Ishikawa (cell line): ENCODE measurements around the gene CAMTA1.

Experiments used
- CEBPB ChIP-seq: IDR thresholded peaks from 2 replicates; pipeline ENCODE4 v1.6.1; 2012
- CREB1 ChIP-seq: IDR thresholded peaks from 2 replicates; pipeline ENCODE4 v1.6.1; 2012; ENCODE audit warnings: low read depth
- EGR1 ChIP-seq: IDR thresholded peaks from 2 replicates; pipeline ENCODE4 v1.6.1; 2012
- EP300 ChIP-seq: IDR thresholded peaks from 2 replicates; pipeline ENCODE4 v1.6.1; 2012; ENCODE audit warnings: borderline replicate concordance
- FOXM1 ChIP-seq: IDR thresholded peaks from 2 replicates; pipeline ENCODE4 v1.6.1; 2012; ENCODE audit warnings: low read depth, borderline replicate concordance
- NFIC ChIP-seq: IDR thresholded peaks from 2 replicates; pipeline ENCODE4 v1.6.1; 2012
- RAD21 ChIP-seq: IDR thresholded peaks from 2 replicates; pipeline ENCODE4 v1.6.1; 2012; ENCODE audit warnings: low read depth
- TAF1 ChIP-seq: IDR thresholded peaks from 2 replicates; pipeline ENCODE4 v1.6.1; 2012; ENCODE audit warnings: low read depth, mild to moderate bottlenecking
- TCF12 ChIP-seq: IDR thresholded peaks from 2 replicates; pipeline ENCODE4 v1.6.1; 2012; ENCODE audit warnings: low read depth
- TEAD4 ChIP-seq: IDR thresholded peaks from 2 replicates; pipeline ENCODE4 v1.6.1; 2012
- YY1 ChIP-seq: IDR thresholded peaks from 2 replicates; pipeline ENCODE4 v1.6.1; 2012; ENCODE audit warnings: low read depth
- ZBTB7A ChIP-seq: IDR thresholded peaks from 2 replicates; pipeline ENCODE4 v1.6.1; 2012; ENCODE audit warnings: low read depth
- TF ChIP-seq, protein P1 (sequence below): IDR thresholded peaks from 2 replicates; pipeline ENCODE4 v1.6.1; 2012; ENCODE audit warnings: low read depth, mild to moderate bottlenecking
- TF ChIP-seq, protein P2 (sequence below): IDR thresholded peaks from 2 replicates; pipeline ENCODE4 v1.6.1; 2012
- TF ChIP-seq, protein P3 (sequence below): IDR thresholded peaks from 2 replicates; pipeline ENCODE4 v1.6.1; 2012

Gene CAMTA1

DNA sequence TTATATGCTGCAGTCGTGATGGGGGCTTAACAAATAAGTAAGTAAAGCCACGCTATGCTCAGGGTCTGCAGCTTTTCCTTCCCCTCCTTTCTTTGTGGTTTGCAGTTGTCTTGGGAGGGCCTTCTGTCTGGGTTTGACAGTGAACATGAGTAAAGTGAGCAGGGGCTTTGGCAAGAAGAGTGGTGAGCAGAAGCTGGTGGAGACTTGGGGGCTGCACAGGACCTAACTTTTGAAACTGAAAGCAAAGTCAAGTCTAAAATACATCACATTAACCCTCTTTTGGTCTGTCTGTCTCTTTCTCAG lies 617.2 kb downstream of the CAMTA1 start:
- TF ChIP-seq, protein P1, sequence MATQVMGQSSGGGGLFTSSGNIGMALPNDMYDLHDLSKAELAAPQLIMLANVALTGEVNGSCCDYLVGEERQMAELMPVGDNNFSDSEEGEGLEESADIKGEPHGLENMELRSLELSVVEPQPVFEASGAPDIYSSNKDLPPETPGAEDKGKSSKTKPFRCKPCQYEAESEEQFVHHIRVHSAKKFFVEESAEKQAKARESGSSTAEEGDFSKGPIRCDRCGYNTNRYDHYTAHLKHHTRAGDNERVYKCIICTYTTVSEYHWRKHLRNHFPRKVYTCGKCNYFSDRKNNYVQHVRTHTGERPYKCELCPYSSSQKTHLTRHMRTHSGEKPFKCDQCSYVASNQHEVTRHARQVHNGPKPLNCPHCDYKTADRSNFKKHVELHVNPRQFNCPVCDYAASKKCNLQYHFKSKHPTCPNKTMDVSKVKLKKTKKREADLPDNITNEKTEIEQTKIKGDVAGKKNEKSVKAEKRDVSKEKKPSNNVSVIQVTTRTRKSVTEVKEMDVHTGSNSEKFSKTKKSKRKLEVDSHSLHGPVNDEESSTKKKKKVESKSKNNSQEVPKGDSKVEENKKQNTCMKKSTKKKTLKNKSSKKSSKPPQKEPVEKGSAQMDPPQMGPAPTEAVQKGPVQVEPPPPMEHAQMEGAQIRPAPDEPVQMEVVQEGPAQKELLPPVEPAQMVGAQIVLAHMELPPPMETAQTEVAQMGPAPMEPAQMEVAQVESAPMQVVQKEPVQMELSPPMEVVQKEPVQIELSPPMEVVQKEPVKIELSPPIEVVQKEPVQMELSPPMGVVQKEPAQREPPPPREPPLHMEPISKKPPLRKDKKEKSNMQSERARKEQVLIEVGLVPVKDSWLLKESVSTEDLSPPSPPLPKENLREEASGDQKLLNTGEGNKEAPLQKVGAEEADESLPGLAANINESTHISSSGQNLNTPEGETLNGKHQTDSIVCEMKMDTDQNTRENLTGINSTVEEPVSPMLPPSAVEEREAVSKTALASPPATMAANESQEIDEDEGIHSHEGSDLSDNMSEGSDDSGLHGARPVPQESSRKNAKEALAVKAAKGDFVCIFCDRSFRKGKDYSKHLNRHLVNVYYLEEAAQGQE = no peak
- TF ChIP-seq CREB1 = no peak

DNA sequence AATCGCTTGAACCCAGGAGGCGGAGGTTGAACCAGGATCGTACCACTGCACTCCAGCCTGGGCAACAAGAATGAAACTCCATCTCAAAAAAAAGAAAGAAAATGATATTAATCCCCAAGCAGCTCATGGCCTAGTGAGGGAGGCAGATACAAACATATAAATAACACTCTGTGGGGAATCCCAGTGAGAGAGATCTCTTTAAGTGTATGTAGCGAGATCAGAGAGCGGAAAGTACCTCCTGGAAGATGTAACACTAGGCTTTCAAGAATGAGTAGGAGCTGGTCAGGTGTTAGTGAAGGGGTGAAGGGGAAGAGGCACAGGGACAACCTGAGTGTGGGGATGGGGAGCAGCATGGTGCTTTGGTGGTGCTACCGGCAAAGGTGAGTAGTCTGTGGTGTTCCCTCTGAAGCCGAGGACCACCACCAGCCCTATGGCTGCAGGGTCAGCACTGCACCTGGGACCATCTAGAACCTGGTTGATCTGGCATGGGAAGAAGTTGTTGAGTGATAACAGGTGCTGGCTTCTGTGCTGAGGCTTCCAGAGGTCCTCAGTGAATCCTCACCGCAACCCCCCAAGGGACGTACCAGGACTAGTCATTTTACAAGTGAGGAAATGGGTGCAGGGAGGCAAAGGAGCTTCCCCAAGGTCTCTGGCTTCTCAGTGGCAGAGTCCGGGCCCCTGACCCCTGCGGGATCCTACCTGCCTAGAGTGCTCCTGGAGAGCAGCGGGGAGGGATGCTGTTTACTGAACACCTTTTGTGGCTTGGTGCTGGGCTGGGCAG lies 618.2 kb downstream of the CAMTA1 start:
- TF ChIP-seq, protein P2, sequence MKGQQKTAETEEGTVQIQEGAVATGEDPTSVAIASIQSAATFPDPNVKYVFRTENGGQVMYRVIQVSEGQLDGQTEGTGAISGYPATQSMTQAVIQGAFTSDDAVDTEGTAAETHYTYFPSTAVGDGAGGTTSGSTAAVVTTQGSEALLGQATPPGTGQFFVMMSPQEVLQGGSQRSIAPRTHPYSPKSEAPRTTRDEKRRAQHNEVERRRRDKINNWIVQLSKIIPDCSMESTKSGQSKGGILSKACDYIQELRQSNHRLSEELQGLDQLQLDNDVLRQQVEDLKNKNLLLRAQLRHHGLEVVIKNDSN = no peak
- TF ChIP-seq TCF12 (no peak), TEAD4 (no peak), ZBTB7A (no peak), CREB1 (no peak), EP300 (no peak), EGR1 (no peak), RAD21 (no peak)
- TF ChIP-seq, protein P3, sequence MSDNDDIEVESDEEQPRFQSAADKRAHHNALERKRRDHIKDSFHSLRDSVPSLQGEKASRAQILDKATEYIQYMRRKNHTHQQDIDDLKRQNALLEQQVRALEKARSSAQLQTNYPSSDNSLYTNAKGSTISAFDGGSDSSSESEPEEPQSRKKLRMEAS = no peak

DNA sequence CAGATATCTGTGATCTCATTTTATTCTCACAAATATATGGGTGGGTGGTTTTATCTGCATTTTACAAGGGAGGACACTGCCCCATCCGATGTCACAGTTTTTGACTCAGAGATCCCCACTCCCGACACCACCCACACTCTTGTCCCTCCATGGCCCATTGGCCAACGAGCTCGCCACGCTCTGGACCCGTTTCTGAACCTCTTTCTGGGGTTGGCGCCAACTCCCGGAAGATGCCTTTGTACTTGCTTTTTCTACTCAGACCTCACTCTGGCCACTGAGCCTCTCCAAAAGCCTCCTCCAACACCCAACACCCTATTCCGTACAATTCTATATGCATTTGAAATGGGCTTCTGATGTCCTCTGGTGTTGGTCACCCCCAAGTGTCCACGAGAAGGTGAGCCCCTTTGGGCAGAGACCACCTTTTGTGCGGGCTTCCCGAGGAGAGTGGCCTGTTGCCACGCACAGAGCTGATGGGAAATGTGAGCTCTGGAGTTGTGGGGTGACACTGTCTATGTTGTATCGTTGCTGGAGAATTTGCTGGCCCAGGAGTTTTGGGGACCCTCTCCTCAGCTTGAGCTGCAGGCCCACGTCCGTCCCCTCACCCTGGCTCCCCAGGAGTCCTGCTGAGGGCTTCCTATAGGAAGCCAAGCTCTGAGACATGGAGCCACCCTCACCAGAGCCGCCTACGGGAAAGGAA lies 618.9 kb downstream of the CAMTA1 start:
- no peak for TF ChIP-seq TEAD4
- TF ChIP-seq CREB1 = no peak
- no peak for TF ChIP-seq YY1

DNA sequence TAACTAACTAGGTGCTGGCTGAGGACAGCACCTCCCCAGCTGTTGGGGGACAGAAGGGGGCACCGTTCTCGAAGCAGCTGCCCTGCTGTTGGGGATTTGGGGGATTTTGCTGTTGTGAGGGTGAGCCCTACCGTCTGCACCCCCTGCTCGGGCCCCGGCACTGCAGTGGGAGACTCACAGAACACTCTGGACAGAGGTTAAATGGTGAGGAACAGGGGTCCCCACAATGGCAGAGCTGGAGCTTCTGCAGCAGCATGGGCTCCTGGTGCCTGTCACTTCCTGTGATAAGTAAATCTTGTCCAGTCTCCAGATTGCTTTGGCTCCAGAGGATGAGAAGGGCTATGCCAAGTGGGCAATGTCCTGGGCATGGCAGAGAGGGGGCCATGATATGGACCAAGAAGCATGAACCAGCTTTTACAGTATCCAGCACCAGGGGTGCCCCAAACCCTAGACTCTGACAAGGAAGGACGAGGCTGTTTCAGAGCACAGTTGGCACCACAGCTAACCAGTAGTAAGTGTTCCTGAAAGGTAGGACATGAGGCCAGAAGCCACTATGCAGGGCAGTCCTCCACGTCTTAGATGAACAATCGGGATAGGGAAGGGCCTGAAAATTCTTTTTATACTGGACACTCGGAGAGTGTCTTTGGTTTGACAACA lies 620.7 kb downstream of the CAMTA1 start:
- TF ChIP-seq TAF1 = no peak
- TF ChIP-seq CEBPB = no peak
- TF ChIP-seq EP300 = no peak
- no peak for TF ChIP-seq TEAD4
- TF ChIP-seq ZBTB7A = no peak
- no peak for TF ChIP-seq FOXM1
- no peak for TF ChIP-seq EGR1
- no peak for TF ChIP-seq RAD21
- TF ChIP-seq, protein P2 = no peak
- TF ChIP-seq, protein P3 = no peak
- TF ChIP-seq TCF12 = no peak
- no peak for TF ChIP-seq CREB1
- TF ChIP-seq, protein P1 = no peak
- TF ChIP-seq NFIC = no peak
- no peak for TF ChIP-seq YY1

DNA sequence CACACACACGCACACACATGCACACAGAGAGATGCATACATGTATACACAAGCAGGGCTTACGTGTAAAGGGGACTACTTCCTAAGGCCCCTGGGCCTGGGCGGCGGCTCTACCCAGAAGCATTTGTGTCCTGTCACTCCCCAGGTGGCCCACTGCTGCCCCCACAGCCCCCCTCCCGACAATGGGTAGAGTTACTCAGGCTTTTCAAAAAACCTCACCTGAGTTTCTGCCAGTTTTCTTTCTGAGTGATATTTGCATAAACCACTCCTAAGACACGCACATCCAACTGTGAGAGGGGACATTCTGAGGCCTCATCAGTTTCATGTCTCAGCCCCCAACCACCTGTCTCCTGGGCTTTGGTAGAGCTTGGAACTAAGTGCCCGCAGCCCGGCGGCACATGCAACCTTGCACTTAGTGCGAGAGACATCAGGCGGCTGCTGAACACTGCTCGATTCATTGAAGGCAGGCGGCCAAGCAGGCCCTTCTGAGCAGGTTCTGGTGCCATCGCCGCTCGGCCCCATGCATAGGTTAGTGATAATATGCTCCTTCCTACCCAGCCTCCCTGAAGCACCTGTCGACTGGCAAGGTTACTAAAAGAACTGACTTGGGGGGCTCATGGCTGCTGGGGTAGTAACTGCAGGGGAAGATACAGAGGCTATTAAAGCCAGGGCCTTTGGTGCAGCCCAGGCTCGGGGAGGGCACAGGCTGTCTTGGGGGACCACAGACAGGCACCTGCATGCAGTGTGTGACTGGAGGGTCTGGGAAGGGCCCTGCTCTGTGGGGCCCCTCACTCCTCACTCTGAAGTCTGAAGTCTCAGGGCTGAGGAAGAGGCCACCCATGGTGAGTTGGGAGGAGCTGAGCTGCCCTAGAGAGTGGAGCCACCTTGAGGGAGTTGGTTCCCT lies 621.6 kb downstream of the CAMTA1 start:
- TF ChIP-seq, protein P2 = no peak
- TF ChIP-seq YY1 (no peak), ZBTB7A (no peak), CEBPB (no peak), TCF12 (no peak), TEAD4 (no peak), RAD21 (no peak), TAF1 (no peak), CREB1 (no peak), NFIC (no peak), EP300 (no peak), FOXM1 (no peak), EGR1 (no peak)
- TF ChIP-seq, protein P3 = no peak
- TF ChIP-seq, protein P1 = no peak
